ENCODE results near the gene GNAQ. TPM values are rescaled to one million over a fixed set of nuclear protein-coding genes. Genes with fewer than 3 reads are reported as not detected.

The GNAQ gene
- polyA plus RNA-seq, 1 experiment = 71.4 TPM

- TF ChIP-seq CTCF (IDR thresholded peaks at IDR 0.05; ENCODE audit: low read depth, low read length) = no peak
- ChIA-PET POLR2A (no interaction called here), CTCF (no interaction called here)
- Histone ChIP-seq H3K9me3 (ENCODE audit: control insufficient read depth, insufficient read depth, low read length) (no peaks in the 10 kb centered on the region), H3K27me3 (ENCODE audit: control insufficient read depth, insufficient read depth, low read length) (no peaks in the 10 kb centered on the region), H3K27ac (ENCODE audit: low read depth, low read length) (no peak overlapping the region), H3K4me3 (ENCODE audit: low read depth, low read length) (no peak overlapping the region)
- no peak for DNase-seq (ENCODE audit: low read depth, low spot score)
Measured at GRCh38 chr9:77901771-77902170, 129.8 kb downstream of the GNAQ start.

- TF ChIP-seq CTCF (IDR thresholded peaks at IDR 0.05; ENCODE audit: low read depth, low read length) = no peak
- CTCF ChIA-PET = no interaction called here
- no peak overlapping the region for H3K4me3 ChIP-seq (ENCODE audit: low read depth, low read length)
- DNase-seq (ENCODE audit: low read depth, low spot score) = no peak
- no peak overlapping the region for H3K27ac ChIP-seq (ENCODE audit: low read depth, low read length)
- no peaks in the 10 kb centered on the region for H3K27me3 ChIP-seq (ENCODE audit: control insufficient read depth, insufficient read depth, low read length)
- POLR2A ChIA-PET = no interaction called here
- no peaks in the 10 kb centered on the region for H3K9me3 ChIP-seq (ENCODE audit: control insufficient read depth, insufficient read depth, low read length)
Measured at GRCh38 chr9:77901018-77901417, 130.6 kb downstream of the GNAQ start.

- no peak overlapping the region for H3K4me3 ChIP-seq (ENCODE audit: low read depth, low read length)
- H3K9me3 ChIP-seq (ENCODE audit: control insufficient read depth, insufficient read depth, low read length) = no peaks in the 10 kb centered on the region
- ChIA-PET CTCF (interaction anchor here (0.5 to 1.3 kb wide), 3 partner anchors 12 to 77 kb away, joined by 3 to 5 read pairs (median 3); no protein-coding TSS in a partner anchor), POLR2A (interaction anchor here (0.6 to 0.9 kb wide), 3 partner anchors 46 to 127 kb away, joined by 3 read pairs; no protein-coding TSS in a partner anchor)
- H3K27me3 ChIP-seq (ENCODE audit: control insufficient read depth, insufficient read depth, low read length) = no peaks in the 10 kb centered on the region
- DNase-seq (ENCODE audit: low read depth, low spot score) = peak; percentile 55
- TF ChIP-seq CTCF (IDR thresholded peaks at IDR 0.05; ENCODE audit: low read depth, low read length) = no peak
- H3K27ac ChIP-seq (ENCODE audit: low read depth, low read length) = no peak overlapping the region
Measured at GRCh38 chr9:77899679-77900354, 131.8 kb downstream of the GNAQ start.

GRCh38 chr9:77898864-77899263 is 132.7 kb downstream of the GNAQ start:
- H3K27me3 ChIP-seq (ENCODE audit: control insufficient read depth, insufficient read depth, low read length) = no peaks in the 10 kb centered on the region
- POLR2A ChIA-PET = interaction anchor here (0.6 kb wide), 1 partner anchor 12 kb away, joined by 4 read pairs; no protein-coding TSS in a partner anchor
- H3K27ac ChIP-seq (ENCODE audit: low read depth, low read length) = no peak overlapping the region
- CTCF ChIA-PET = no interaction called here
- H3K4me3 ChIP-seq (ENCODE audit: low read depth, low read length) = no peak overlapping the region
- no peak for TF ChIP-seq CTCF (IDR thresholded peaks at IDR 0.05; ENCODE audit: low read depth, low read length)
- DNase-seq (ENCODE audit: low read depth, low spot score) = no peak
- no peaks in the 10 kb centered on the region for H3K9me3 ChIP-seq (ENCODE audit: control insufficient read depth, insufficient read depth, low read length)

- Histone ChIP-seq H3K4me3 (ENCODE audit: low read depth, low read length) (no peak overlapping the region), H3K27me3 (ENCODE audit: control insufficient read depth, insufficient read depth, low read length) (no peaks in the 10 kb centered on the region), H3K9me3 (ENCODE audit: control insufficient read depth, insufficient read depth, low read length) (no peaks in the 10 kb centered on the region), H3K27ac (ENCODE audit: low read depth, low read length) (no peak overlapping the region)
- ChIA-PET CTCF (interaction anchor here (0.6 to 2.4 kb wide), 11 partner anchors 9 to 465 kb away, joined by 3 to 10 read pairs (median 3); no protein-coding TSS in a partner anchor), POLR2A (interaction anchor here (0.5 to 0.6 kb wide), 2 partner anchors 123 to 126 kb away, joined by 4 read pairs; no protein-coding TSS in a partner anchor)
- peak; percentile 28 for TF ChIP-seq CTCF (IDR thresholded peaks at IDR 0.05; ENCODE audit: low read depth, low read length)
- no peak for DNase-seq (ENCODE audit: low read depth, low spot score)
Measured at GRCh38 chr9:77896938-77897667, 134.5 kb downstream of the GNAQ start.
